HG03039 (cell line): Measurements from ENCODE around the gene STARD3.
"Not testable (repeated sequence)": the region's sequence is repeated elsewhere in the genome, so short reads cannot be mapped to it uniquely, and the experiment has no call there.

Experiments used
- ATAC-seq: cut with Tn5 transposase; IDR thresholded peaks from one replicate; pipeline ENCODE4 v1.9.1; 2021; ENCODE audit warnings: mild to moderate bottlenecking, moderate library complexity; ENCODE audit not compliant: unreplicated experiment

Gene STARD3

DNA sequence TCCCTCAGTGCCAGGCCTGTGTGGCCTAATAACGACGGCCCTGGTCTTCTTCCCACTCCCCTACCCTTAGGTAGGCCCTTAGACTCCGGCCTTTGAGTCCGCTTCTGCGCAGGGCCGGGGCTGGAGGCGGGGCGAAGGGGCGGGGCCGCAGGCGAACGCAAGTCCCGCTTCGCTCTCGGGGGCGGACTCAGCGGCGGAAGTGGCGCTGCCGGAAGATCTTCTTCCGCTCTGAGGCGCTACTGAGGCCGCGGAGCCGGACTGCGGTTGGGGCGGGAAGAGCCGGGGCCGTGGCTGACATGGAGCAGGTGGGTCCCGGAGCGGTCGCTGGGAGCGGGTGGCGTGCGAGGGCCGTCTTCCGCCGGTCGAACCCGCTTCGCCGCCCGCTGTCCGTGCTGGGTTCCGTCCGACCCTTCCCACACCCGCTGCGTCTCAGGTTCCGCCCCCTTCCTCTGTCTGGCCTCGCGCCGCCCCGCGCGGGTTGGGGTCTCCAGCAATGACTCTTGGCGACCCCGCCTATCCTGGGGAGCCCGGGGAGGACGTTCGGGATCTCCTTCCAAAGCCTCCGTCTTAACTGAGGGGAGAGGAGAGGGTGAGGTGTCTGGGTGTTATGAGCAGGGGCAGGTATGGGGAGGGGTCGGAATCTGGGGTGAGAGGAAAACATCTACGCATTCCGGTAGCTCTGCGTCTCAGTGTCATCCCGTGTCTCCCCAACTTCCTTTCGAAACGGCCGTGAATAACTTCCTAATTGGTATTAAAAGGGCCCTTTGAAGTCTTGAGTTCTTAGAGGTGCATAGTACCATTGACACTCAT is at the start of gene STARD3:
TSS of gene STARD3 (plus strand) at position 218 of the 810 bp plus-strand sequence. CDS start 16,388 bp downstream, outside the sequence.
- ATAC-seq: peak; percentile 55

DNA sequence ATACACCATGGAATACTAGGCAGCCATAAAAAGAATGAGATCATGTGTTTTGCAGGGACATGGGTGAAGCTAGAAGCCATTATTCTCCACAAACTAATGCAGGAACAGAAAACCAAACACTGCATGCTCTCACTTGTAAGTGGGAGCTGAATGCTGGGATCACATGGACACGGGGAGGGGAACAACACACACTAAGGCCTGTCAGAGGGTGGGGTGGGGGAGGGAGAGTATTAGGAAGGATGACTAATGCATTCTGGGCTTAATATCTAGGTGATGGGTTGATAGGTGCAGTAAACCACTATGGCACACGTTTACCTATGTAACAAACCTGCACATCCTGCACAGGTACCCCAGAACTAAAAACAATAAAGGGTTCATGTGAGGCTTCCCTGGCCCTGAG is 46.8 kb upstream of the STARD3 start:
- not testable (repeated sequence) for ATAC-seq

DNA sequence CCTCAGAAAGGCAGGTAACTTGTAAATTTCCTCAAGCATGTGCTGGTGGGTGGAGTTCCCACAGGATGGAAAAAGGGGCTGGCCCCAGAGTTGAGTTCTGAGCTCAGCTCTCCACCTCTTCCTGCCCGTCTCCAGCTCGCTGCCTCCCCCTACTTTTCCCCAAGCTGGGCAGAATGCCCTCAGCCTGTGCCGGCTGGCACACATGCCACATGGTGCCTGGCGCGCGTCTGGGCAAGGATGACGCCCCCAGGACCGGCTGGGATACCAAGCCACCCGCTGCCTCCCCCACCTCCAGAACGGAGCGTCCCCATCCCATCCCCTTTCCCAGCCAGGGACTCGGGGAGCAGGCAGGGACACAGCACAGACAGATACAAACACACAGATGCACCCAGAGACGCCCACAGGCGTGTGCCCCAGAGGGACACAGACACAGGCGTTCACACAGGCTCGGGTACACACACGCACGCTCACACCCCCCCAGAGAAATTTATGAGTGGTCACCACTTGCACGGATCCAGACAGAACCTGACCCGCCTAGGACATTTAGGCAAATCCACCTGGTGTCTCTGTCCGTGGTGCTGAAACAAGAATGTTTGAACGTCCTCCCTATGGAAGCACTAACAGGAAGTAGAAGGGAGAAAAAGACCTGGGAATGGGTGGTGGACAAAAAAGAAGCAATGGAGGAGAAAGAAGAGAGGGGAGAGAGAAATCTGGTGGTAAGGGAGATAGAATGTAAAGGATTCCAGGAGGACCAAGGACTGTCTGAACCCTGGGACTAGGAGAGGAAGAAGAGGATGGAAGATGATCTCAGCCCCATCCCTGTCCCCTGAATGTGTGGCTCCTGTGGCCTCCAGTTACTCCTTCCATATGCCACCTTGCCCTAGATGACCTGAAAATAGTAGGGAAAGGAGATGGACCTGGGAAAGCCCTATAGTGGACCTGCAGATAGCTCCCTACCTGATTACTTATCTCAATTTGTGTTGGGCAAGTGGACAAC is 44.7 kb upstream of the STARD3 start:
- ATAC-seq: no peak

DNA sequence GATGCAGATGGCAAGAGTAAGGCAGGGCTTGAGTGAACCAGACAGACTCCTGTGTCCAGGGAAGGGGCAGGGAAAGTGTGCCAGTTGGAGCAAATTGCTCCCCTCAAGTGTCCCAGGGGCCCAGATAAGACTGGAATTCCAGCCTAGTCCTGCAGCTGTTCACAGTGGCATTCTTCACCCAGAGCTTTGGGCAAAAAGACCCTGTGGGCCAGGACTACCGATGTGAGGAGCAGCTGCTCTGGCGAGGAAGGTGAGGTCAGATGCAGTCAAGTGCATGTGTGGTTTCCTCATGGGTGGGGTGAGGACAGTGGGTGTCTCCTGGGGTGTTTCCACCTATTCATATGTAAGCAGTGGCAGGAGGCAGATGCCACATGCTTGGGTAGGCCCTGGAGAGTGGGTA is 43.6 kb upstream of the STARD3 start:
- ATAC-seq: no peak

DNA sequence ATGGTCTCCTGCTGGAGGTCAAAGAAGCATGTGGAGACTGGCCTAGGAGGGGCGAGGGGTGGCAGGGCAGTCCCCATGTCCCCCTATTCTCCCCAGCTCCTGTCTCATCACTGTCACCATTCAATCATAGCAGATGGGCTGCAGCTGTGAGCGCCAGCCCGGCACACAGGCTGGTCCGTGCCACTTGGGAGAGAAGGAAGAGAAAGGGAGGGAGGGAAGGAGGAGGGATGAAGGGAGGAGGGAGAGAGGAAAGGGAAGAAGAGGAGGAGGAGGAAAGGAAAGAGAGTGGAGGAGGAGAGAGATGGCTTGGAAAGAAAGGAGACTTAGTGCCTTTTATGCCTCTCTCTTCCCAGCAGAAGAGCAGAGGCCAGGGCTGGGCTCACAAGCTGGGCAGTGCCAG is 41.6 kb upstream of the STARD3 start:
- ATAC-seq: no peak

DNA sequence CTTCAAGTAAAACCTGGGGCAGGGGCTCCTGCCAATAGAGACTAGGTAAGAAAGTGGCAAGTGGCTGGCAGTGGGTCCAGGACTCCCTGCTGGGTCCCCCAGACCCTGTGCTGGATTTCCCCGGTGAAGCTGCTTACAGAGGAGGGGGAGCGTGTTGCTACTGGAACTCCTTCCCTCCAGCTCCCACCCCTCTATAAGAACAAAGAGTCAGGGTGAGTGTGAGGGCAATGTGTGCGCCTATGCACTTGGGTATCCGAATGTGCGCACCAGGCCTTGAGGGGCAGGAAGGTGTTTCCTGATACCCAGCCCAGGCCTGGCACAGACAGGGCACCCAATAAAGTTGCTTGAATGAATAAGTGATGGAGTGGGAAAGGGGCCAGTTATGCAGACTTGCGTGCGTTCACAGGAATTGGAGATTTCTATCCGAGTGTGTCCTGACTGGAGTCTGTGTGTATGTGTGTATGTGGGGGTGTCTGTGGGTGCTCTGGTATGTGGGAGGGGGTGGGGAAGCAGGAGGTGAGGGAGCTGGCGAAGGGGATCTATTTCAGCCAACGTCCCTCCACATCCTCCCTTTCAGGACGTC is 40.9 kb upstream of the STARD3 start:
- ATAC-seq: no peak

DNA sequence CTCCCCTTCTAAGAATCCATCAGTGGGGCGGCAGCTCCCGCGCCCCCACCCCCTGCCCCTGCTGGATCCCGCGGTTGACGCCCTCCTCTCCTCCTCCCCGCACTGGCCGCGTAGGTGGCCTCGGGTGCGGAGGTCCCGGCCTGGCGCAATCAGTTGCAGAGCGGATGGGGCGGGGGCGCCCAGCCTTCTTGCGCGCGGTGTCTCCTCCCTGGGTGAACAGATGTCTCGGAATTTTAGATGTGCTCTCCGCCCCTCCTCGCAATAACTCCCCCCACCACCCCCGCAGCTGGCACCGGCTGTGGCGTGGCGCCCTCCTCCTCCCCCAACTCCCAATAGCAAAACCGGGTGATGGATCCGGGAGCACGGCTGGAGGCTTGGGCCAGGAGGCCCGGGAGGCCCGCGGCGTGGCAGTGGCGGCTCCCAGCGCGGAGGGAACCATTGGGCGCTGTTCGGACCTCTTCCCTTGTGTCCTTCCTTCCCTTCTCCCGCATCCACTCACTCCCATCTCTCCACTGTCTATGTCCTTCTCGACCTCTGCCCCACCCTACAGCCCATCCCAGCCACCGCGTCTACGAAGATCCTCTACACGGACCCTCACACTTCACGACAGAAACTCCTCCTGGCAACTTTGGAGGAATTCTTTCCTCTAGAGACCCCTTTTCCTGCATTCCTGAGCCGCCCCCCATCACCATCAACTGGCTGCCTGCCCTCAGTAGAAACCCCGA is 40.2 kb upstream of the STARD3 start:
- no peak for ATAC-seq

DNA sequence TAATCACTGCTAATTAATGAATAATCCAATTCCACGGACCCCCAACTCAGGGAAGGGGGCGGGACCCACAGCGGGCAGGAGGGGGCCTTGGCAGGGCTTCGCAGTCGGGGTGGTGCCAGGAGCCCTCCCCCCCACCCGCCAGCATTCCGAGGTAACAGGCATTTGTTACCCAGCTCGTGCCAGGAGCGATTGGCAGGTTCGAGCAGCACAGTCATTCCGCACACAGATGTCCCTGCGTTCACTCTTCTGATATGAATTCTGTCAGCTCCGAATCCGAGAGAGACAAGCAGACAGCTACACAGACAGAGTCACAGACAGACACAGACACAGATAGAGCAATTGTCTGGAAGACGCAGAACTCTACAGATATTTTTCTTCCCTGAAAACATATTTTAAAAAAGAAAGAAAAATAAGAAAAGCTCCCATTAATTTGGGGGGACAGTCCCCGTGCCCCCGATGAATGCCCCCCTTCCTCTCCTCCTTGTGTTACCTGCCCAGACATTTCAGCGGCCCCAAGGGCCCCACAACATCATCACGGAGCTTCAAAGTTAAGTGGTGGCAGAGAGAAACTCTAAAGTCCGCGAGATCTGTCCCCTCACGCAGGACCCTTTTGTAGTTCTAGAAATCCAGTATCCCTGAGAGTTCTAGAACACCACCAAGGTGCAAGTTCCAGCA is 39.4 kb upstream of the STARD3 start:
- ATAC-seq: no peak

DNA sequence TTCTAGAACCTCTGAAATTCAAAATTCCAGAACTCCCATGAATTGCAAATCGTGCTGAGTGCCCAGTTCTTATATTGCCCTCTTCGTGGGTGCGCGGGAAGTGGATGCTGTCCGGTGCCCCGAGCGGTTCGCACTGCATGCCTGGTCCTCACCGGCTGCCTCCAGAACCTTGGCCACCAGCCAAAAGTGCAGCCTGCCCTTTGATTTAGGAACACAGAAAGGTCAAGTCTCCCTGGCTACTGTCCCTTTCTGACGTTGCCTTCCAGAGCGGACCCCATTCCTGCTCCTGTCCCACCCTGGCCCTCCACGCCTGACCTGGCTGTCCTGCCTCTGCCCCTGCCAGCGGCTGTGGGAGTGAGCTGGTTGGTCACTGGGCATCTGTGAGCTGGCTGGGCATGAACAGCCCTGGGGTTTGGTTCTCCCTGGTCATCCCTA is 38.9 kb upstream of the STARD3 start:
- ATAC-seq: no peak

DNA sequence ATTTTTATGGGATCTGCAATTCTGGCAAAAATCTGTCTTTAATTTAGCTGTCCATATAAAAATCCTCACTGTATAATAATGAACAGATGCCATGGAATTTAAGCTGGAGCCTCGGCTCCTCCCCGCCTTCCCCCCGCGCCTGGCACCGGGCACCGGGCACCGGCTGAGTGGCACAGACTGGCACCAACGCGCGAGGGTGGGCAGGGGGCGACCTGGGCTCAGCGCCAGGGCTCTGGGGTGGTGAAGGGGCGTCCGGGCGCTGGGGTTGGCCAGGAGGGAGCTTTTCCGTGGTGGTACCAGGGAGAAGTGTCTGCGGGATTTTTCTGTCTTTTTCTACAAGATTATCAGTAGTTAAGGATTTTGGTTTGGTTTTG is 38.3 kb upstream of the STARD3 start:
- ATAC-seq: no peak

DNA sequence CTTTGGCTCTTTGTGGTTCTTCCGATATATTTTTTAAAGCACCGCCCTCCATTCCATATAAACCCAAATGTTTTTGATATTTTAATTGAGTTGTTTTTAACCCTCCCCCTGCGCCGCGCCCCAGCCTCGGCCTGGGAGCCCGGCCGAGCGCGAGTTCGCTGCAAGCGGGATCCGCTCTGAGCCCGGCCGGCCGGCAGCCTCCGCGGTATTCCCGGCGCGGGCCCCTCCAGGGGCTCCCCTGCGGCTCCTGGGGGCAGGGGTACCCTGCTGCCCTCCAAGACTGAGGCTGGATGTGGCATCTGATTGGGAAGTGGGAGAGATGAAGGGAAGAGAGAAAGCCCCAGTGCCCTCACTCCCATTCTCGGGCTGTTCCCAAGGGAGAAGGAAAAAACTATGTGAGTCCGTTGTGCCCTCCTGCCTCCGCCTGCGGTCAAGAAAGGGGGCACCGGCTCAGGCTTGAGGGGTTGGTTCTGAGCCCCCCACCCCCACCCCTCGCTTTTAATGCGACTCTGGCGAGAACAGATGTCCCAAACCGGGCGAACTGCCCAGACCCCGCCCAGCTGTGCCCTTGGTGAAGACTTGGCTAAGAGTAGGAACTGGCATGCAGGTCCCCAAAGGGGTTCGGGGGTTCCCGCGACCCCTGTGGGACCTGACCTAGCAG is 37.8 kb upstream of the STARD3 start:
- no peak for ATAC-seq

DNA sequence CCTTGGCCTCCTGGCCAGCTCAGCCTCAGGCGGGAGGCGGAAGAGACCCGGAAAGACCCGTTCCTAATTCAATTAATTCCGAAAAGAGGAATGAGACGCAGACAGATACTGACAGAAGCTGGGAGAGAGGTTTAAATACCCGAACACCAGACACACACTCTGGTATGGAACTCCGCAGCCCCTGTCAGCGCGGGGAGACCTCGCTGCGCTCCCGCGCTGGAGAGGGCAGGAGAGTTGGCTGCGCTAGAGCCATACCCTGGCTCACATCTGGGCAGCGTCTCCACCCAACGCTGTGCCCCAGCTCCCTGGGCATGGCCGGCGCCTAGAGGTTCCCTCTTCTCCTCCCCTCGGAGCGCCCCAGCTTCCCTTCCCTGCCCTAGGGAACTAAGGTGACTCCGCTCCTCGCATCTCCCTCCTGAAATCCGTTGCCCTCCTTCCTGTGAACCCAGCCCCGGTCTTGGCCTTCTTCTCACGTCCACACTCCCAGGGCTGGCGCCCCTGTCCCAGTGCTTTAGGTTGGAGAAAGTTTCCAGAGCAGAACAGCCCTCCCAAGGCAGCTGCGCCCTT is 37.2 kb upstream of the STARD3 start:
- ATAC-seq: no peak

DNA sequence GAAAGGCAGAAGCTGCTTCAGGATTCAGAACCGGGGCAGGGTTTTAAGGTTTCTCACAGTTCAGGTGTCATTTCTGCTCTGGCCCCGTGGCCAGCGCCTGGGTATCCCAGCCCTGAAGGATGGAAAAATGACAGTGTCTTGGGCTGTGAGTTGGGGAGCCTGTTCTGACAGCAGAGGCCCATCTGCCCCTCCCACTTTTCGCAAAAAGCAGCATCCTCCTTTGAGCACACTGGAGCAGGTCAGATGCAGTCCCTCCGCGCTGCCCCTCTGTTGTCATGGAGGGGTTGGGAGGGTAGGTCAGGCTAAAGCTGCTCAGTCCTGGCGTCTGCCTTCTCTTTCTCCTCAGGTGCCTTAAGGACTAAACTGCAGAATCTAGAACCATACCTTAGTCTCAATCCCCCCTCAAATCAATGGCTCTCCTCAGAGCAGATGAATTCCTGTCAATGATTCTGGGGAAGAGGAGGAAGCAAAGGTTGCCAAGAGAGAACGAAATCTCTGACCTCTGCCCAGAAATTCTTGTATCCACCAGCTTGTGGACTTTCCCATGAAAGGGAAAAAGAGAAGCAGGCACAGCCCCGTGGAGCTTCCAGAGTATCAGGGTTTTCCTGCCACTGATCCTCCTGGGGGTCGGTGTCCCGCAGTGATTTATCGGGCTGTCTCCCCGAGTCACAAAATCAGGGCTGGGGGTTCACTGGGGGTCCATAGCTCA is 36.5 kb upstream of the STARD3 start:
- no peak for ATAC-seq

DNA sequence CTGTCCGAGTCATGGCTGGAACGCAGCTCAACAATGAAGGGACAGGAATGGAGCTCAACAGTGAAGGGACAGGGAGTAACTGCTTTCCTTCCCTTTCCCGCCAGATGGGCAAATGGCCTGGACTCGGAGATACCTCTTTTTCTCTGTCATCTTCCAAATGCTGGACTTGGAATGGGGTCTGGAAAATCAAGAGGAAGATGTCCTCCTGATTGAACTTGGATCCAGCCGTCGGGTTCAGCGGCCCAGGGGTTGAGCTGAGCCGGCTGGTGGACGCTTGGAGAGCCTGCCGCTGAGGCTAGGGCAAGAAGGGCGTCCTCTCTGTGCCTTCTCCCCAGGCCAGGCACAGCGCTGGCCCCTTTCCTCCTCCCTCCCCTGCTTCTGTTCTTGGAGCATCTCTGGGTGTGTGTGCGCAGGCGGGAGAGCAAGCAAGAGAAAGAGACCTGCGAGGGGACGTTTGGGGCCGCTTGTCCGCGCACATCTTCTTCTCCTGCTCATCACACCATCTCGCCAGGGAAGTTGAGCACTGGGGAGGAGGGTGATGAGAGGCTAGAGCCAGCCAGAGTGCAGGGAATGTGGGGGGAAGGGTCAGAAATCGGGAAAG is 35.8 kb upstream of the STARD3 start:
- no peak for ATAC-seq

DNA sequence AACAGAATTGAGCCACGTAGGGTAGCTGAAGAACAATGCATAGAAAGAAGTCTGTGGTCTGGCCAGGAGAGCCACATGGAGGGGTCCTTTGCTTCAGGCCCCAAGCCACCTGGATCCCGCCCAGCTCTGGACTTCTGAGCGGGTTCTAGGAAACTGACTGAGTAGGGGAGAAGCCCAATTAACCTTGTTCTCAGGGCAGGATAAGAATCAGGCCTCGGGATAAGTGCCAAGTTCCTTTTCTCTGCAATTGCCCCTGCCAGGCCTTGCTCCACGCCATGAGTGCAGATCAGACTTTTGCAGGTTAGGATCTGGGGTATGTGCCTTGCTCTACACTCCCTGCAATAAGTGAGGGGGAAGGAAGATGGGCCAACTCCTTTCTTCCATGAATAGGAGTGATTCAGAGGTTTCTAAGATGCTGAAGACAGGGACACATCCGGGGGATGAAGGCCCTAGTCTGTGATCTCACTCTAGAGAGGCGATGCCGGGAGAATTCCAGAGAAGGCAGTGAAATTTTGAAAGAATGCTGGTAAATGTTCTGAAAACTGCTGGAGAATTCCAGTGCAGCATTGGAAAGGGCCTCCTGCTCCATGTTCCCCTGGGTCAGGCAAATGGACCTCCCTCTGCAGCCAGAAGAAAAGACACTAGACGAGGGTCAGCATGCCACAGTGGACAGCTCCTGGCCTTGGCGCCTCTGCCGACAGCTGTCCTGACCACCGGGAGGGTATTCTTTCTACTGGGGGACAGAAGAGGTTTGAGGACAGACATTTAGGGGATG is 35.0 kb upstream of the STARD3 start:
- no peak for ATAC-seq

DNA sequence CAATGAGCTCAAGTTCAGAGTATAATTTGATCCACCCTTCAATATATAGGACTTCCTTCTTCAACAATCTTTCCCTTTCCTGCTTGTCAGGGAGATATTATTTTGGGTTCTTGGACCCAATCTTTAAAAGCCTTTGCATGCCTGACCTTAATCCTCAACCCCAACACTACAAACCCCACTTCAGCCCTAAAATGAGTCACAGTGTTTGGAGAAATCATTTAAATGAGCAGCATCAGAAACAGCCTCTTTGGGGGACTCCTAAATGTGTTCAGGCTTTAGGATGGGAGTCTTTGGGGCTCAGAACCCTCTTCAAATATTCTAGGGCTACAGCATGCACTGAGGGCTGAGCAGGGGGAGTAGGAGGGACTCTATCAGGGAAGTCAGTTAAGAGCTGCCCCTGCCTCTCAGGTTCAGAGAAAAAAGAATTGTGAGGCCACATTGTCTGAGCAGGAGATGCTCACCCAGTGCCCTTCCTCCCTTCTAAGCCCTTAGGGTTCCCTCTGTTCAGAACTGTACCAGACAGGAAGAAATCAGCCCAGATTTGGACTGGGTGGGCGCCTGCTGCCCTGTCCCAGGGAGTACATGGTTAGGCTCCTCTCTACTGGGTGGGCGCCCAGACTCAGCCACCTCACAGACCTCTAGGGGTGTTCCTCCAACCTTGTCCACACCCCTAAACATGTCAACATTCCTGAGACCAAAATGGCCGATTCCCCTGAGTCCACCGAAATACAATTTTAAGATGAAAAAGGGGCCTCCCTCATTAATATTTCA is 34.2 kb upstream of the STARD3 start:
- ATAC-seq: no peak
